Measurements from ENCODE around the gene SPIRE1.

SPIRE1 gene

GRCh38 chr18:12442946-12443345 is 215.0 kb downstream of the SPIRE1 start:
- peaks cover 9 to 30% (median 13%) of the 10 kb centered on the region in 4 experiments for H3K36me3 ChIP-seq (ENCODE audit: control insufficient read depth in 4 of 4, insufficient read depth in 4 of 4, low read length in 3 of 4)
- H3K27me3 ChIP-seq (replicated peaks in 2 of 5; ENCODE audit: control insufficient read depth in 4 of 5, insufficient read depth in 5 of 5, low read length in 4 of 5) = no peaks in the 10 kb centered on the region
- H3K9me3 ChIP-seq (ENCODE audit: control extremely low read depth in 1 of 5, control insufficient read depth in 4 of 5, insufficient read depth in 2 of 5, low read depth in 1 of 5, low read length in 4 of 5) = peaks cover 2 to 21% (median 12%) of the 10 kb centered on the region in 5 experiments
- H3K4me3 ChIP-seq (ENCODE audit: control insufficient read depth in 1 of 7, extremely low read depth in 1 of 7, insufficient read depth in 4 of 7, low read depth in 2 of 7, low read length in 6 of 7) = no peak overlapping the region
- no CpG with 5 or more reads among the region's 1 CpG for whole genome bisulfite sequencing (ENCODE audit: insufficient coverage)
- H3K4me1 ChIP-seq (ENCODE audit: control extremely low read depth in 1 of 4, control insufficient read depth in 4 of 4, insufficient read depth in 4 of 4, low read length in 3 of 4) = no peaks in the 10 kb centered on the region
- no peak overlapping the region for H3K27ac ChIP-seq (ENCODE audit: insufficient read depth in 1 of 2, low read depth in 1 of 2, low read length in 2 of 2, poor library complexity in 1 of 2, severe bottlenecking in 2 of 2)
- ChIA-PET POLR2A (no interaction called here), CTCF (interaction anchor here (1.9 kb wide), 1 partner anchor 49 kb away, joined by 7 read pairs; no protein-coding TSS in a partner anchor)
- no peak for DNase-seq

GRCh38 chr18:12441475-12442034 is 216.4 kb downstream of the SPIRE1 start:
- ChIA-PET CTCF (interaction anchor here (1.1 to 1.9 kb wide), 3 partner anchors 10 to 48 kb away, joined by 3 to 8 read pairs (median 7); no protein-coding TSS in a partner anchor), POLR2A (no interaction called here)
- 94% methylated on average over 11 of the region's 12 CpGs for WGBS (ENCODE audit: insufficient coverage)
- Histone ChIP-seq H3K9me3 (ENCODE audit: control extremely low read depth in 1 of 5, control insufficient read depth in 4 of 5, insufficient read depth in 2 of 5, low read depth in 1 of 5, low read length in 4 of 5) (peaks cover 2 to 21% (median 12%) of the 10 kb centered on the region in 5 experiments), H3K36me3 (ENCODE audit: control insufficient read depth in 4 of 4, insufficient read depth in 4 of 4, low read length in 3 of 4) (peaks cover 9 to 30% (median 12%) of the 10 kb centered on the region in 4 experiments), H3K27me3 (replicated peaks in 2 of 5; ENCODE audit: control insufficient read depth in 4 of 5, insufficient read depth in 5 of 5, low read length in 4 of 5) (no peaks in the 10 kb centered on the region), H3K27ac (ENCODE audit: insufficient read depth in 1 of 2, low read depth in 1 of 2, low read length in 2 of 2, poor library complexity in 1 of 2, severe bottlenecking in 2 of 2) (no peak overlapping the region), H3K4me1 (ENCODE audit: control extremely low read depth in 1 of 4, control insufficient read depth in 4 of 4, insufficient read depth in 4 of 4, low read length in 3 of 4) (no peaks in the 10 kb centered on the region), H3K4me3 (ENCODE audit: control insufficient read depth in 1 of 7, extremely low read depth in 1 of 7, insufficient read depth in 4 of 7, low read depth in 2 of 7, low read length in 6 of 7) (no peak overlapping the region)
- DNase-seq = no peak

GRCh38 chr18:12438257-12438656 is 219.7 kb downstream of the SPIRE1 start:
- no peak for DNase-seq
- Histone ChIP-seq H3K4me1 (ENCODE audit: control extremely low read depth in 1 of 4, control insufficient read depth in 4 of 4, insufficient read depth in 4 of 4, low read length in 3 of 4) (no peaks in the 10 kb centered on the region), H3K9me3 (ENCODE audit: control extremely low read depth in 1 of 5, control insufficient read depth in 4 of 5, insufficient read depth in 2 of 5, low read depth in 1 of 5, low read length in 4 of 5) (peaks cover 0 to 3% (median 0%) of the 10 kb centered on the region in 5 experiments), H3K4me3 (ENCODE audit: control insufficient read depth in 1 of 7, extremely low read depth in 1 of 7, insufficient read depth in 4 of 7, low read depth in 2 of 7, low read length in 6 of 7) (no peak overlapping the region), H3K36me3 (ENCODE audit: control insufficient read depth in 4 of 4, insufficient read depth in 4 of 4, low read length in 3 of 4) (peaks cover 2 to 21% (median 10%) of the 10 kb centered on the region in 4 experiments), H3K27ac (ENCODE audit: insufficient read depth in 1 of 2, low read depth in 1 of 2, low read length in 2 of 2, poor library complexity in 1 of 2, severe bottlenecking in 2 of 2) (no peak overlapping the region), H3K27me3 (replicated peaks in 2 of 5; ENCODE audit: control insufficient read depth in 4 of 5, insufficient read depth in 5 of 5, low read length in 4 of 5) (no peaks in the 10 kb centered on the region)
- ChIA-PET CTCF (interaction anchor here (1.1 kb wide), 1 partner anchor 22 kb away, joined by 3 read pairs; no protein-coding TSS in a partner anchor), POLR2A (no interaction called here)
- WGBS (ENCODE audit: insufficient coverage) = 90% methylated on average over 10 of the region's 10 CpGs

GRCh38 chr18:12435867-12436266 is 222.0 kb downstream of the SPIRE1 start:
- Histone ChIP-seq H3K4me3 (ENCODE audit: control insufficient read depth in 1 of 7, extremely low read depth in 1 of 7, insufficient read depth in 4 of 7, low read depth in 2 of 7, low read length in 6 of 7) (no peak overlapping the region), H3K4me1 (ENCODE audit: control extremely low read depth in 1 of 4, control insufficient read depth in 4 of 4, insufficient read depth in 4 of 4, low read length in 3 of 4) (no peaks in the 10 kb centered on the region), H3K27me3 (replicated peaks in 2 of 5; ENCODE audit: control insufficient read depth in 4 of 5, insufficient read depth in 5 of 5, low read length in 4 of 5) (no peaks in the 10 kb centered on the region), H3K27ac (ENCODE audit: insufficient read depth in 1 of 2, low read depth in 1 of 2, low read length in 2 of 2, poor library complexity in 1 of 2, severe bottlenecking in 2 of 2) (no peak overlapping the region), H3K36me3 (ENCODE audit: control insufficient read depth in 4 of 4, insufficient read depth in 4 of 4, low read length in 3 of 4) (peaks cover 0 to 38% (median 28%) of the 10 kb centered on the region in 4 experiments), H3K9me3 (ENCODE audit: control extremely low read depth in 1 of 5, control insufficient read depth in 4 of 5, insufficient read depth in 2 of 5, low read depth in 1 of 5, low read length in 4 of 5) (no peaks in the 10 kb centered on the region)
- POLR2A ChIA-PET = no interaction called here
- CTCF ChIA-PET = interaction anchor here (0.9 kb wide), 1 partner anchor 45 kb away, joined by 3 read pairs; no protein-coding TSS in a partner anchor
- no peak for DNase-seq
- WGBS (ENCODE audit: insufficient coverage) = 100% methylated on average over 3 of the region's 8 CpGs

DNA sequence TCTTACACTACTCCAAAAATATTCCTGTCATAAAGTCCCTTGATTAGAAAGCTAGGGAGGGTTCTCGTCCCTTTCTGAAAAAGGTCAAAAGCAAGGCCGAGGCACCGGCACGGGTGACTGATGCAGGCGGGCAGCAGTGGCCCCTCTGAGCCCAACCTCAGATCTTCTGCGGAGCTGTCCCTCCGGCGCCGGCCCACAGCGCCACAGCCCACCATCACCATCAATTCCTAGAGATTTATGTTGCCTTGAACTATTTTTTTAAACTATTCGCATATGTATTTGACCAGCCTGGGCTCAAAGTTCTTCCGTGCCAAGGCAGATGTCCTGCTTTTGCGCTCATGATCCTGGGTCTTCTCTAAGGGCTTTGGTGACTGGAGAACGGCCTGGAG is 223.4 kb downstream of the SPIRE1 start:
- no peaks in the 10 kb centered on the region for H3K9me3 ChIP-seq (ENCODE audit: control extremely low read depth in 1 of 5, control insufficient read depth in 4 of 5, insufficient read depth in 2 of 5, low read depth in 1 of 5, low read length in 4 of 5)
- no peak for DNase-seq
- peaks cover 2 to 50% (median 36%) of the 10 kb centered on the region in 4 experiments for H3K36me3 ChIP-seq (ENCODE audit: control insufficient read depth in 4 of 4, insufficient read depth in 4 of 4, low read length in 3 of 4)
- ChIA-PET POLR2A (no interaction called here), CTCF (no interaction called here)
- no peak overlapping the region for H3K27ac ChIP-seq (ENCODE audit: insufficient read depth in 1 of 2, low read depth in 1 of 2, low read length in 2 of 2, poor library complexity in 1 of 2, severe bottlenecking in 2 of 2)
- 98% methylated on average over 14 of the region's 14 CpGs for WGBS (ENCODE audit: insufficient coverage)
- H3K4me1 ChIP-seq (ENCODE audit: control extremely low read depth in 1 of 4, control insufficient read depth in 4 of 4, insufficient read depth in 4 of 4, low read length in 3 of 4) = no peaks in the 10 kb centered on the region
- no peaks in the 10 kb centered on the region for H3K27me3 ChIP-seq (replicated peaks in 2 of 5; ENCODE audit: control insufficient read depth in 4 of 5, insufficient read depth in 5 of 5, low read length in 4 of 5)
- H3K4me3 ChIP-seq (ENCODE audit: control insufficient read depth in 1 of 7, extremely low read depth in 1 of 7, insufficient read depth in 4 of 7, low read depth in 2 of 7, low read length in 6 of 7) = no peak overlapping the region

- DNase-seq = no peak
- CTCF ChIA-PET = no interaction called here
- Histone ChIP-seq H3K36me3 (ENCODE audit: control insufficient read depth in 4 of 4, insufficient read depth in 4 of 4, low read length in 3 of 4) (peaks cover 2 to 56% (median 40%) of the 10 kb centered on the region in 4 experiments), H3K27ac (ENCODE audit: insufficient read depth in 1 of 2, low read depth in 1 of 2, low read length in 2 of 2, poor library complexity in 1 of 2, severe bottlenecking in 2 of 2) (no peak overlapping the region), H3K9me3 (ENCODE audit: control extremely low read depth in 1 of 5, control insufficient read depth in 4 of 5, insufficient read depth in 2 of 5, low read depth in 1 of 5, low read length in 4 of 5) (no peaks in the 10 kb centered on the region), H3K4me1 (ENCODE audit: control extremely low read depth in 1 of 4, control insufficient read depth in 4 of 4, insufficient read depth in 4 of 4, low read length in 3 of 4) (no peaks in the 10 kb centered on the region), H3K4me3 (ENCODE audit: control insufficient read depth in 1 of 7, extremely low read depth in 1 of 7, insufficient read depth in 4 of 7, low read depth in 2 of 7, low read length in 6 of 7) (no peak overlapping the region), H3K27me3 (replicated peaks in 2 of 5; ENCODE audit: control insufficient read depth in 4 of 5, insufficient read depth in 5 of 5, low read length in 4 of 5) (no peaks in the 10 kb centered on the region)
- WGBS (ENCODE audit: insufficient coverage) = 97% methylated on average over 34 of the region's 51 CpGs
- POLR2A ChIA-PET = no interaction called here
Measured at GRCh38 chr18:12433829-12434540, 223.9 kb downstream of the SPIRE1 start.

GRCh38 chr18:12432881-12433280 is 225.0 kb downstream of the SPIRE1 start:
- no peak for DNase-seq
- ChIA-PET CTCF (no interaction called here), POLR2A (no interaction called here)
- peaks cover 0 to 3% (median 2%) of the 10 kb centered on the region in 5 experiments for H3K9me3 ChIP-seq (ENCODE audit: control extremely low read depth in 1 of 5, control insufficient read depth in 4 of 5, insufficient read depth in 2 of 5, low read depth in 1 of 5, low read length in 4 of 5)
- H3K27me3 ChIP-seq (replicated peaks in 2 of 5; ENCODE audit: control insufficient read depth in 4 of 5, insufficient read depth in 5 of 5, low read length in 4 of 5) = no peaks in the 10 kb centered on the region
- no peaks in the 10 kb centered on the region for H3K4me1 ChIP-seq (ENCODE audit: control extremely low read depth in 1 of 4, control insufficient read depth in 4 of 4, insufficient read depth in 4 of 4, low read length in 3 of 4)
- WGBS (ENCODE audit: insufficient coverage) = 98% methylated on average over 25 of the region's 31 CpGs
- peaks cover 2 to 62% (median 44%) of the 10 kb centered on the region in 4 experiments for H3K36me3 ChIP-seq (ENCODE audit: control insufficient read depth in 4 of 4, insufficient read depth in 4 of 4, low read length in 3 of 4)
- H3K4me3 ChIP-seq (ENCODE audit: control insufficient read depth in 1 of 7, extremely low read depth in 1 of 7, insufficient read depth in 4 of 7, low read depth in 2 of 7, low read length in 6 of 7) = no peak overlapping the region
- no peak overlapping the region for H3K27ac ChIP-seq (ENCODE audit: insufficient read depth in 1 of 2, low read depth in 1 of 2, low read length in 2 of 2, poor library complexity in 1 of 2, severe bottlenecking in 2 of 2)

Measured in common myeloid progenitor, CD34-positive (primary cell).